Neural progenitor cell (in vitro differentiated cells): ENCODE results near the gene MAIP1.

Experiments
- CTCF ChIP-seq: fragments of 200-600 bp; sonication (generic); IDR thresholded peaks from 2 replicates; pipeline ENCODE4 v1.5.1; 2017; ENCODE audit warnings: antibody characterized with exemption, mild to moderate bottlenecking
- EZH2 ChIP-seq: fragments of 200-600 bp; sonication (generic); IDR thresholded peaks from 2 replicates; pipeline ENCODE4 v1.6.1; 2017; ENCODE audit warnings: antibody characterized with exemption, mild to moderate bottlenecking, moderate library complexity

DNA sequence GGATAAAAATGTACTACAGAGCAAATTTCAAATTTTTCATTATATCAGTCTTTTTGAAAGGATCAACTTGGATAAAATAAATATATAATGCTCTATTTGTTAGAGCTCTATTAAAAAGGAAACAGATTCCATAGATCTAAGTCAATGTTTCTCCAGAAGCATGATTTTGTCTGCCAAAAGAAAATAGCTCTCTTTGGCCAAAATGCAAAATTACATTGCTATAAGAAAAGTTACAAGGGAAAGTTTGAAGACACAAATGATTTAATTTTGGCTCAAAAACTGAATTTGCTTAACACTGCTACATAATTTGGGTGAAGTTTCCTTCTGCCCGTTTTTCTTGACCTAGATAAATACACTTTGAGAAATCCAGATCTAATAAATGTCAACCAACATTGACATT lies 28.6 kb upstream of the MAIP1 start:
- TF ChIP-seq CTCF (no peak), EZH2 (no peak)
